Peyer's patch (tissue), 4 donors: ENCODE measurements around the gene EVC2.

Experiments
- CTCF ChIP-seq, 6 experiments: fragments of 450-650 bp in 4 of 6; fragments of 200-600 bp in 2 of 6; sonication (generic) in 1 of 6; IDR thresholded peaks; one replicate each; pipeline ENCODE4 v1.5.1; 2017 to 2019; ENCODE audit warnings: antibody characterized with exemption in 6 of 6, mild to moderate bottlenecking in 3 of 6, moderate library complexity in 1 of 6
- POLR2A ChIP-seq, 2 donors: fragments of 450-650 bp; IDR thresholded peaks; one replicate each; pipeline ENCODE4 v1.5.1; 2017; ENCODE audit warnings: antibody characterized with exemption in 2 of 2, mild to moderate bottlenecking in 2 of 2, moderate library complexity in 2 of 2

- TF ChIP-seq CTCF (IDR thresholded peaks at IDR 0.05) (no peak), POLR2A (IDR thresholded peaks at IDR 0.05) (no peak)
Measured at GRCh38 chr4:5757536-5757935, 49.2 kb upstream of the EVC2 start.
